DMS153 treated with DMSO at 0.1 percent for 48 hours (cell line): ENCODE data around the gene LLGL2.
A peak's percentile ranks its signal among the peaks of the same experiment; 100 is the strongest.
"Not testable (repeated sequence)": the region's sequence is repeated elsewhere in the genome, so short reads cannot be mapped to it uniquely, and the experiment has no call there.

Experiments used
- DNase-seq: peaks from one replicate; lab custom pipeline; 2025; ENCODE audit not compliant: unreplicated experiment; lab: John Stamatoyannopoulos, UW

The LLGL2 gene

DNA sequence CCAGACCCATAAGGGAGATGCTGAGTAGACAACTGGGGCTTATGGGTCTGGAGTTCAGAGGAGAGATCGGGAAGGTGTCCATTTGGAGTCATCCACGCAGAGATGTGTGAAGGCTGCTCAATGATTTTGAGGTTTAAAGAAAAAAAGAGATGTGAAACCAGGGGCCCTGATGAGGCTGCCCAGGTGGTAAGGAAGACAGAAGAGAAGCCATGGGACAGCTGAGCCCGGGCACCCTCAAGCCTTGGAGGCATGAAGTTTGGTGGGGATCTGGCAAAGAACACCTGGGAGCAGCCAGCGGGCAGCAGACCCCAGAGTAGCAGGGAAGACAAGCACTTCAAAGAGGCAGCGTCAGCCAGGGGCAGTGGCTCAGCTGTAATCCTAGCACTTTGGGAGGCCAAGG is 41.3 kb downstream of the LLGL2 start:
- no peak for DNase-seq

DNA sequence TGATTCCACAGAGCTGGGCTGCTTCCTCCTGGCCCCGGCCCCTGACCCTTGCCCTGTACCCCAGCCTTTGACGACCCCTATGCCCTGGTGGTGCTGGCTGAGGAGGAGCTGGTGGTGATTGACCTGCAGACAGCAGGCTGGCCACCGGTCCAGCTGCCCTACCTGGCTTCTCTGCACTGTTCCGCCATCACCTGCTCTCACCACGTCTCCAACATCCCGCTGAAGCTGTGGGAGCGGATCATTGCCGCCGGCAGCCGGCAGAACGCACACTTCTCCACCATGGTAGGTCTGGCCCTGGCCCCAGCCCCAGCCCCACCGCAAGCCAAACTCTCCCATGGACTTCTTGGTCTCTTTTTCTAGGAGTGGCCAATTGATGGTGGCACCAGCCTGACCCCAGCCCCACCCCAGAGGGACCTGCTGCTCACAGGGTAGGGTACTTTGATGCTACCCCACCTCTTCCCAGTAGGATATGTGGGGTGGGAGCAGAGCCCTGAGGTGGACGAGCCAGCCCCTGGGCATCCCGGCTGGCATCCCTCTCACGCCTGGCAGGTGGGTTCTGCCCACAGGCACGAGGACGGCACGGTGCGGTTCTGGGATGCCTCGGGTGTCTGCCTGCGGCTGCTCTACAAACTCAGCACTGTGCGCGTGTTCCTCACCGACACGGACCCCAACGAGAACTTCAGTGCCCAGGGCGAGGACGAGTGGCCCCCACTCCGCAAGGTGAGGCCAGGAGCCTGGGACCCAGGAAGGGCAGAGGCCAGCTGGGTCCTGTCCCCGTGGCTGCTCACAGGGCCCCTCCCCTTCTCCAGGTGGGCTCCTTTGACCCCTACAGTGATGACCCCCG is 43.1 kb downstream of the LLGL2 start:
- no peak for DNase-seq

DNA sequence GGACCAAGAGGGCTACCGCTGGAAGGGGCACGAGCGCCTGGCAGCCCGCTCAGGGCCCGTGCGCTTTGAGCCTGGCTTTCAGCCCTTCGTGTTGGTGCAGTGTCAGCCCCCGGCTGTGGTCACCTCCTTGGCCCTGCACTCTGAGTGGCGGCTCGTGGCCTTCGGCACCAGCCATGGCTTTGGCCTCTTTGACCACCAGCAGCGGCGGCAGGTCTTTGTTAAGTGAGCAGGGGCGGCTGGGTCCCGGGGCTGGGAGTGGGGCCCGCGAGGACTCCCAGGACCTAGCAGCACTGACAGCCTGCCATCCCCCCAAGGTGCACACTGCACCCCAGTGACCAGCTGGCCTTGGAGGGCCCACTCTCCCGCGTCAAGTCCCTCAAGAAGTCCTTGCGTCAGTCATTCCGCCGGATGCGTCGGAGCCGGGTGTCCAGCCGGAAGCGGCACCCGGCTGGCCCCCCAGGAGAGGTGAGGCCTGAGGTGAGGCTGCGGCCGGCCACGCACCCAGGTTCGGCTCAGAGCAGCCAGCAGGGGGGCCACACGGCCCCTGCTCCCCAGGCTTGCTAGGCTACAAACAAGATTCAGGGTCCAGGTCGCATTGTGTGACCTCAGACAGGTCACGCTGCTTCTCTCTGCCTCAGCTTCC is 44.7 kb downstream of the LLGL2 start:
- no peak for DNase-seq

DNA sequence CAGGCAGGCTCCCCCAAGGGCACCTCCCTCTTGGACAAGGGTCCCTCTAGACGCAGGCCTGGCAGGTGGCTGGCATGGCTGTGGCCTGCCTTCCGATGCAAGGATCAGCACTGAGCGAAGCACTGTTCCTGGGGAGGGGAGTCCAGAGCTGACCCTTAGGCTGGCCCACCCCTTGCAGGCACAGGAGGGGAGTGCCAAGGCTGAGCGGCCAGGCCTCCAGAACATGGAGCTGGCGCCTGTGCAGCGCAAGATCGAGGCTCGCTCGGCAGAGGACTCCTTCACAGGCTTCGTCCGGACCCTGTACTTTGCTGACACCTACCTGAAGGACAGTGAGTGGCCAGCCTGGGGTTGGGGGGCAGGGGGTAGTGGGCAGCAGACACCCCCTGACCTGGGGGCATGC is 45.3 kb downstream of the LLGL2 start:
- DNase-seq: no peak

DNA sequence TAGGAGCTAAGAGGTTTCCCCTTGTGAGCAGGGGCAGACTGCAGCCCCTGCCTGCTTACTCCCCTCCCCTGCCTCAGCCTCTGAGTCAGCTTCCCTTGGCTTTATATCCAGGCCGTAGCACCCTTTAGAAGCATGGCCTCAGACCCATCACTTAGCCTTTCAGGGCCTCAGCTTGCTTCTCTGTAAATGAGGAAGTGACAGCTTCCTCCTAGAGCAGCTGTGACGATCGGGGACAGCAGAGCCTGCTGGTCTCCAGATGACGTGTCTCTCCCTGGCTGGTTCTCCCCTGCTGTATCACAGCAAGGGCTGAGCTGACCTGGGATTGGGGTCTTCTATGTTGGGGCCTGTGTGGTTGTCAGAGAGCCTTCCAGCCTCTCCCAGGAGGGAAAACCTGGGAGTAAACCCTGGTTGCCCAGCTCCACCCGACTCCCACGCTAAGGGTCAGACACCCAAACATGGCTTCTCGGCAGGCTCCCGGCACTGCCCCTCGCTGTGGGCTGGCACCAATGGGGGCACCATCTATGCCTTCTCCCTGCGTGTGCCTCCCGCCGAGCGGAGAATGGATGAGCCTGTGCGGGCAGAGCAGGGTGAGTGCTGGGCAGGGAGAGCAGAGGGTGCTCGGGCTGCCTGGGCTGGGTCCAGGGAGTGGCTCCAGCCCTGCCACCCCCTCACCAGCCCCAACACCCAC is 45.8 kb downstream of the LLGL2 start:
- DNase-seq: no peak

DNA sequence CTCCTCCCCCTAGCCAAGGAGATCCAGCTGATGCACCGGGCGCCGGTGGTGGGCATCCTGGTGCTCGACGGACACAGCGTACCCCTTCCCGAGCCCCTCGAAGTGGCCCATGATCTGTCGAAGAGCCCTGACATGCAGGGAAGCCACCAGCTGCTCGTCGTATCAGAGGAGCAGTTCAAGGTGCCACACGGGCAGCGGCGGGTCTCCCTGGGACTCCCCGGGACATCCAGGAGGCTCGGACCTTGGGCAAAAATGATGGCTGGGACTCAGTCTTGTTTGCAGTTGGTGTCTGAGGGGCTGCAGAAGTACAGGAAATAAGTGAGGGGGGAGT is 46.4 kb downstream of the LLGL2 start:
- DNase-seq: no peak

DNA sequence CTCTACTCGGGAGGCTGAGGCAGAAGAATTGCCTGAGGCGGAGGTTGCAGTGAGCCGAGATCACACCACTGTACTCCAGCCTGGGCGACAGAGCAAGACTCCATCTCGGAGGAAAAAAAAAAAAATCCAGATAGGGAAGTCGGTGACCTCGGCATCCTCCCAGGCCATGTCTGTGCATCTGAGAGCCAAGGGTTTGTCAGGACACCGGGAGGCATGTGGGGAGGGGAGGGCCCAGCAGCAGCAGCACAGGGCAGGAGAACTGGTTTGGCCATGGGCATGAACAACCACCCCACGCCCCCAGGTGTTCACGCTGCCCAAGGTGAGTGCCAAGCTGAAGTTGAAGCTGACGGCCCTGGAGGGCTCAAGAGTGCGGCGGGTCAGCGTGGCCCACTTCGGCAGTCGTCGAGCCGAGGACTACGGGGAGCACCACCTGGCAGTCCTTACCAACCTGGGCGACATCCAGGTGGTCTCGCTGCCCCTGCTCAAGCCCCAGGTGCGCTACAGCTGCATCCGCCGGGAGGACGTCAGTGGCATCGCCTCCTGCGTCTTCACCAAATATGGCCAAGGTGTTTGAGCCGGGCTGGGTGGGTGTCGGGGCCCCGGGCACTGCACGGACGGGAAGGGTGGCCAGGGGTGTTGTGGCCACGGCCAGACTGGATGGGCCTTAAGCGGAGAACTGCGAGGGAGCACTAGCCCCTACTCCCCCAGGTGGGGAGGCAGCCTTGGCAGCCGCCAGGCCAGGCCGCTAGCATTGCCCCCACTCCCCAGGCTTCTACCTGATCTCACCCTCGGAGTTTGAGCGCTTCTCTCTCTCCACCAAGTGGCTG is 47.4 kb downstream of the LLGL2 start:
- no peak for DNase-seq

DNA sequence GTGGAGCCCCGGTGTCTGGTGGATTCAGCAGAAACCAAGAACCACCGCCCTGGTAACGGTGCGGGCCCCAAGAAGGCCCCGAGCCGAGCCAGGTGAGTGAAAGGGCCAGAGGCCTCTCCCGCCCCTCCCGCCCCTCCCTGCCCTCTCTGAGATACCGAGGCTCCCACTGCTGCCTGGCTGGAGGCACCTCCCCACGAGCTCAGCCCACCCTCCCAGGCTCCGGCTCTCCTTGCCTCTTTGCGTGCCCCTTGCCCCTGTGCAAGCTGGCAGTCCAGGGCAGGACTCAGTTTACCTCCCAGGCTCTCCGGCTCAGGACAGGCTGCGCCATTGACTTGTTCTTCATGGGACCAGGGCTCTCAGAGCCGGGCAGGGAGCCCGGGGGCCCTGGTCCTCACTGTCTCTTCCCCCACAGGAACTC is 48.1 kb downstream of the LLGL2 start:
- DNase-seq: no peak

DNA sequence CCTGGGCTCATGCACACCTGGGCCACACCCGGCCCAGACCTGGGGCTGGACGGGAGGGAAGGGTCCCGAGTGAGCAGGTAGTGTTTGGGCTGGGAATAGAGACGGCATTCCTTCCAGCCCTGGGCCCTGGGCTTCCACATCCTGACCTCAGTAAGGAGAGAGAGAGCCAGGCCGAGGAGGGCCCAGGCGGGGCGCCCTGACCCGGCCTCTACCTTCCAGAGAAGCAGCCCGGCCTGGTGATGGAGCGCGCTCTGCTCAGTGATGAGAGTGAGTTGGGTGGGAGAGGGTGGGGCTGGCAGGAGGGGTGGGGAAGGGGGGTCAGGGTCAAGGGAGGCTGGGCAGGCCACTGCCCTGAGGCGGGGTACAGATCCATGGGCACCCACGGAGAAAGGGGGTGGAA is 48.5 kb downstream of the LLGL2 start:
- no peak for DNase-seq

DNA sequence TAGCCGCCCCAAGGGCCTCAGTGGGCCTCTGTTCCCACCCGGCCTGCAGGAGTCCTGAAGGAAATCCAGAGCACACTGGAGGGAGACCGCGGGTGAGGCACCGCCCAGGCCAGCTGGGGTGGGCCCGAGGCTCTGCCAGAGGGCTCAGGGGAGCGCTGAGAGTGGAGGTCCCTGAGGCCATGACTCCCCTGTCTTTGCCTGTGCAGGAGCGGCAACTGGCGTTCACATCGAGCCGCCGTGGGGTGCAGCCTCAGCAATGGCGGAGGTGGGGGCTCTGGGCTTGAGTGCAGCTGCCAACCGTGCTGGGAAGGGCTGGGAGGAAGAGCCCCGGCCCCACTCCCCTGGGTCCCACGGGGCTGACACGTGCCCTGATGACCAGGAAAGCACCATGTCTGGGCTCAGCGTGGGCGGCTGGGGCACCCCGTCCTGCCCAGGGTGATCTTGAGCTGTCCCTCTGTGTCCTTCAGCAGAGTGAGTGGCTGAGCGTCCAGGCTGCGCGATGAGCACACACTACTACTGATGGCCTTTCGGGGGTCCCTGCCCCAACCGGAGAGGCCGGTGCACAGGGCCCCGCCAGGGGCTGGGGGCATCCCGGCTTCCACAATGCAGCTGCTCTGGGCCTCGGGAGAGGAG is 49.0 kb downstream of the LLGL2 start:
- no peak for DNase-seq

DNA sequence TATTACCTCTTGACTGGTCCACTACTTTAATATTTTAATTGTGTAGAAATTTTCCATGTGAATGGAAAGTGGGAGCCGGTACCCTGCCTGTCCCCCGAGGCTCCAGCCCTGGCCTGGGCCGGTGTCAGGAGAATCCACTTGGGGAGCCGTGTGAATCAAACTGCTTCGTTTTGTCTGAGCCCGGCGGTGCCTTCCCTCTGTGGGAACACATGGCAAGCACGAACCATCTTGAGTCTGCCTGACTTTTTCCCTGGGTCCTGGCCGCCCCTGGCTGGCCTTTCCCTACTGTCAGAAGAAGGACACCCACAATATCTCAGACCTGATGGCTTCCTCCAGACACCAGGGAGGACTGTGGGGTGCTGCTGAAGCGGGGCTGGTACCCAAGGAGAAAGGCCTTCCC is 49.7 kb downstream of the LLGL2 start:
- DNase-seq: no peak

DNA sequence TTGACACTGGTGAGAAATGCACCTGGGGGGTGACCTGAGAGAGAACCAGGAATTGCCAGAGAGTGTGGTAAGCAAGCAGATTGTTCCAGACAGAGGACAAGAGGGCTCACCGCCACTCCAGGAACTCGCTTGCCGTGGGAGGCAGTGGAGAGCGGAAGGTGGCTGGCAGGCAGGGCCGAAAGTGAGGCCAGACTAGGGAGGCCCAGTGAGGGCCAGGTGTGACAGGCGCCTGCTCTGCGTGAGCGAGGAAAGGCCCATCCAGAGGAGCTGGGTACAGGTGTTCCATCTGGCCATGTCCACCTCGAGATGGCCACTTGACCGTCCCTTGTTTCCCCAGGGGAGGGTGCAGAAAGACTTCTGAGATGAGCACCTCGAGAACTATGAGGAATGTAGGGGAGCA is 50.2 kb downstream of the LLGL2 start:
- DNase-seq: no peak

DNA sequence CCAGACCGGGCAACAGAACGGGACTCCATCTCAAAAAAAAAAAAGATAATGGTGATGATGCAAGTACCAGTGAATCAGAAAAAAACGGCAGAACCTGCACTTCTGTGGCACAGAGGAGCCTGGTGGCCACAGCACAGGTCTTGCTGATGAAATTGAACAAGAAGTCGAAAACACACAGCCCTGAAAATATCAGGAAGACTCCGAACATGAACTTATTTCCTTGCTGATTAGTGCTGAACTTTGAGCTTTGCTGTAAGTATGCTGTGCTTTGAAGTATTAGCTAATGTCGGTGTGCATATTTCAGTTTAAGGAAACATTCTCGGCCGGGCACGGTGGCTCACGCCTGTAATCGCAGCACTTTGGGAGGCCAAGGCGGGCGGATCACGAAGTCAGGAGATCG is 51.2 kb downstream of the LLGL2 start:
- no peak for DNase-seq

DNA sequence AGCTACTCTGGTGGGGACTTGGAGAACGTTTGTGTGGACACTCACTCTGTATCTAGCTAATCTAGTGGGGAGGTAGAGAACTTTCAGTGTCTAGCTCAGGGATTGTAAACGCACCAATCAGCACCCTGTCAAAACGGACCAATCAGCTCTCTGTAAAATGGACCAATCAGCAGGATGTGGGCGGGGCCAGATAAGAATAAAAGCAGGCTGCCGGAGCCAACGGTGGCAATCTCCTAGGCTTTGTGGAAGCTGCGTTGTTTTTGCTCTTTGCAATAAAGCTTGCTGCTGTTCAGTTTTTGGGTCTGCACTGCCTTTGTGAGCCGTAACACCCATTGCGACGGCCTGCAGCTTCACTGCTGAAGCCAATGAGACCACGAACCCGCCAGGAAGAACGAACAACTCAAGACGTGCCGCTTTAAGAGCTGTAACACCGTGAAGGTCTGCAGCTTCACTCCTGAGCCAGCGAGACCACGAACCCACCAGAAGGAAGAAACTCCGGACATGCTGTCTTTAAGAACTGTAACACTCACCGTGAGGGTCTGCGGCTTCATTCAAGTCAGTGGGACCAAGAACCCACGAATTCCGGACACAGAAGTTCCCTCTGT is 55.7 kb downstream of the LLGL2 start:
- DNase-seq: not testable (repeated sequence)

DNA sequence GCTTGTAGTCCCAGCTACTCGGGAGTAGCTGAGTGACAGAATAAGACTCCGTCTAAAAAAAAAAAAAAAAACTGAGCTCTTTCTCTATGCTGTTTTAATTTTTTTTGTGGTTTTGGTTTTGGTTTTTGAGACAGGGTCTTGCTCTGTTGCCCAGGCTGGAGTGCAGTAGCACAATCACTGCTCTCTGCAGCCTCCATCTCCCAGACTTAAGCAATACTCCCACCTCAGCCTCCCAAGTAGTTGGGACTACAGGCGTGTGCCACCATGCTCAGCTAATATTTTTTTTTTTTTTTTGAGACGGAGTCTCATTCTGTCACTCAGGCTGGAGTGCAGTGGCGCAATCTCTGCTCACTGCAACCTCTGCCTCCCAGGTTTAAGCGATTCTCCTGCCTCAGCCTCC is 57.7 kb downstream of the LLGL2 start:
- DNase-seq: not testable (repeated sequence)

DNA sequence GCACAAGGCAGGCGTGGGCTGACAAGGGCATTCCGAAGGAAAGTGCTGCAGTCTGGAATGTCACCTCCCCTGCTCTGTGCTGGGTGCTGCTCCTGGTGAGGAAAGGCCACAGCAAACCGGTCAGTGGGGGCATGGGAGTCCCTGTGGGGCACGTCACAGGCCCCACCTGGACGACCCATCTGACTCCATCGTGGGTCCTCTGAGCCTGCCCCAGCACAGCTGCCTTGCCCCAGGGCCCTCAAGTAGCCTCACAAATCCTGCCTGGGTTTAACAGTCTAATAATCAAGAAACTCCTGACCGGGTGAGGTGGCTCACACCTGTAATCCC is 59.3 kb downstream of the LLGL2 start:
- no peak for DNase-seq

DNA sequence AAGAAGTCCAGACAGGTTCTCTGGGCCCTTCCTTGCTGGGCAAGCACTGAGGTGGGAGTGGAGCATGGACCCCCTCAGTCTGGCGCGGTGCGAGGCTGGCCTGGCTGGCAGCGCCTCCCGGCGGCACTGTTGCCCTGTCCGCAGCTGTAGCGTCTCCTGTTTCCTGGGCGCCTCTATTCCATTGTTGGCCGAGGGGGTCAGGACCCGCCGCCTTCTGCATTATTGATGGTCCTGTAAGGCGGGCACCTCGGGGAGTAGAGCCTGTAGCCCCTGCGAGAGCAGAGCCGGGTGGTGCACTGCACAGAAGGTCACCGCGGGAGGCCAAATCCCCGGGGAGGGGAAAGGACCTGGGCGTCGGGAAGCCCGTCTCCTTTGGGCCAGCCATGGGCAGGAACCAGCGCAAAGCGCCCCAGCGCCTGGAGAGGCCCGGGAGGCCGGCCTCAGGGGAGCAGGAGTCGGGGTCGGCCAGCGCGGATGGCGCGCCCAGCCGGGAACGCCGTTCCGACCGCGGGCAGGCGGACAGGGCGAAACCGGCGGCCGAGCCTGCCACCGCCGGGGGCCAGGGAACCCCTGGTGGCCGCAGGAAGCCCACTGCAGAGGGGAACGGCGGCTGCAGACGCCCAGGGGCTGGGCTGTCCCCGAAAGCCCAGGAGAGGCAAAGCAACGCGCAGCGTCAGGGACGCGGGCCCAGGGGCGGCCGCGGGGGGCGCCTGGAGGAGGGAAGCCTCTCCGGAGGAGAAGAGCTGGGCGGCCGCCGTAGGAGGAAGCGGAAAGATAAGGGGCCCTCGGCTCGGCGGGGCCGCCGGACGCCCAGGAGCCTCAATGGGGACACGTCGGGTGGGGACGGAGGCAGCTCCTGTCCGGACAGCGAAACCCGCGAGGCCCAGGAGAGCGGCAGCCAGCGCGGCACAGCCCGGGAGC is 62.4 kb downstream of the LLGL2 start, which contains the start of gene MYO15B:
Gene MYO15B, plus strand, starts transcription at position 126 of the 921 bp plus-strand sequence. Its CDS starts 258 bp downstream, at position 384.
- peak; percentile 10 for DNase-seq

DNA sequence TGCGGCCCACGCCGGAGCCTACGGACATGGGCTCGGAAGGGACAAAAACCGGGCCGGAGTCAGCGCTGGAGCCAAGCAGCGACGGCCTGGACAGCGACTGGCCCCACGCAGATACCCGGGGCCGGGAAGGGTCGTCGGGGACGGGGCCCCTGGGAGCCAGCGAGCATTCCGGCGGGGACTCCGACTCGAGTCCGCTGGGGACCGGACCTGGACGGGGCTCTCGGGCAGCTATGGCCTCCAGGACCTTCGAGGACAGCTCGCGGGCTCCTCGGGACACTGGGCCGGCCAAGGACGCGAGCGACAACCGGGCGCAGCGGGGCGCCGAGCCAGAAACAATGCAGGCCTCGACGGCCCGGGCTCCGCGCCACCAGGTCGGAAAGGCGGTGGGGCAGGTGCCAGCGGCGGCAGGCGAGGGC is 63.1 kb downstream of the LLGL2 start:
- no peak for DNase-seq
